HG03442 (cell line): ENCODE measurements around the gene FLCN.

Experiments used
- ATAC-seq: cut with Tn5 transposase; IDR thresholded peaks from one replicate; pipeline ENCODE4 v1.9.1; 2021; ENCODE audit warnings: mild to moderate bottlenecking, moderate library complexity; ENCODE audit not compliant: unreplicated experiment

Gene FLCN

GRCh38 chr17:17170346-17170985 is 66.5 kb downstream of the FLCN start:
- ATAC-seq = no peak

- ATAC-seq = no peak
Measured at GRCh38 chr17:17169396-17169795, 67.6 kb downstream of the FLCN start.

GRCh38 chr17:17168401-17168800 is 68.6 kb downstream of the FLCN start:
- ATAC-seq = no peak

GRCh38 chr17:17167986-17168385 is 69.0 kb downstream of the FLCN start:
- ATAC-seq = no peak

DNA sequence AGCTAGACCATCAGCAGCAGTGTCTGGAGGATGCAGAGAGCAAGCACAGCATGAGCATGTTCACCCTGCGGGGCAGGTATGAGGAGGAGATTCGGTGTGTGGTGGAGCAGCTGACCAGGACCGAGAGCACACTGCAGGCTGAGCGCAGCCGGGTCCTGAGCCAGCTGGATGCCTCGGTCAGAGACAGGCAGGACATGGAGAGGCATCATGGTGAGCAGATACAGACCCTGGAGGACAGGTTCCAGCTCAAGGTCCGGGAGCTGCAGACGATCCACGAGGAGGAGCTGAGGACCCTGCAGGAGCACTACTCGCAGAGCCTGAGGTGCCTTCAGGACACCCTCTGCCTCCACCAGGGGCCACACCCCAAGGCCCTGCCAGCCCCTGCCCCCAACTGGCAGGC is 69.6 kb downstream of the FLCN start:
- ATAC-seq = no peak

DNA sequence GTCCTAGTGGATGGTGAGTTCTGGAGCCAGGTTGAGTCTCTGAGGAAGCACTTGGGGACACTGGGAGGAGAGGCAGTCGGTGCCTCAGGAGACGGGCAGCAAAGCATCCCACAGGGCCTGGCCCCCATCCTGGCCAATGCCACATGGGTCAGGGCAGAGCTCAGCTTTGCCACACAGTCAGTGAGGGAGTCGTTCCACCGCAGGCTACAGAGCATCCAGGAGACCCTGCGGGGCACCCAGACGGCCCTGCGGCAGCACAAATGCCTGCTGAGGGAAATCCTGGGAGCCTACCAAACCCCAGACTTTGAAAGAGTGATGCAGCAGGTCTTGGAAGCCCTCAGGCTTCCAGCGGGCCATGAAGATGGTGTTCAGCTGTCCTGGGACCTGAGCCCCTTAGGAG is 70.5 kb downstream of the FLCN start:
- no peak for ATAC-seq

GRCh38 chr17:17165666-17166308 is 71.2 kb downstream of the FLCN start:
- no peak for ATAC-seq

DNA sequence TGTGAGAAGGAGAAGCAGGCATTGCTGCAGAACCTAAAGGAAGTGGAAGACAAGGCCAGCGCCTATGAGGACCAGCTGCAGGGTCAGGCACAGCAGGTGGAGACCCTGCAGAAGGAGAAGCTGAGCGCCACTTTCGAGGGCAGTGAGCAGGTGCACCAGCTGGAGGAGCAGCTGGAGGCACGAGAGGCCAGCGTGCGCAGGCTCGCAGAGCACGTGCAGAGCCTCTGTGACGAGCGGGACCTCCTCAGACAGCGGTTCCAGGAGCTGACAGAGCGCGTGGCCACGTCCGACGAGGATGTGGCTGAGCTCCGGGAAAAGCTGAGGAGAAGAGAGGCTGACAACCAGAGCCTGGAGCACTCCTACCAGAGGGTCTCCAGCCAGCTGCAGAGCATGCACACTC is 72.3 kb downstream of the FLCN start:
- ATAC-seq = no peak

DNA sequence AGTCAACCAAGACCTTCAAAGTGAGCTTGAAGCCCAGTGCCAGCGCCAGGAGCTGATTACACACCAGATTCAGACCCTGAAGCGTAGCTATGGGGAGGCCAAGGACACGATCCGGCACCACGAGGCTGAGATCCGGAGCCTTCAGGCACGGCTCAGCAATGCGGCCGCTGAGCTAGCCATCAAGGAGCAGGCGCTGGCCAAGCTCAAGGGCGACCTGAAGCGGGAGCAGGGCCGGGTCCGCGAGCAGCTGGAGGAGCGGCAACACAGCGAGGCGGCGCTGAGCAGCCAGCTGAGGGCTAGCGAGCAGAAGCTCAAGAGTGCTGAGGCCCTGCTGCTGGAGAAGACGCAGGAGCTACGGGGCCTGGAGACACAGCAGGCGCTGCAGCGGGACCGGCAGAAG is 72.8 kb downstream of the FLCN start:
- no peak for ATAC-seq
